T-cell (primary cell): Measurements from ENCODE around the gene STEAP3. TPM values are rescaled to one million over a fixed set of nuclear protein-coding genes. Genes with fewer than 3 reads are reported as not detected.

Source experiments
- ATAC-seq, 4 experiments: fragments of 200-7000 bp in 3 of 4; fragments of 150-1000 bp in 1 of 4; cut with Tn5 transposase; replicated peaks in 1 of 4; 1 replicate in 3 of 4; 2 replicates in 1 of 4; pipeline ENCODE4 v1.10.0; 2021; ENCODE audit warnings: moderate library complexity in 3 of 4, mild to moderate bottlenecking in 2 of 4, moderate number of reproducible peaks in 1 of 4
- CTCF ChIA-PET, 2 donors: fragments of 300-600 bp; sonication (Branson Sonifier 250); formaldehyde crosslinking; loops; one replicate each; lab custom pipeline; 2022; ENCODE audit warnings: antibody characterized with exemption in 2 of 2; lab: Charles Lee
- POLR2A ChIA-PET, 2 donors: fragments of 300-600 bp; sonication (Branson Sonifier 250); formaldehyde crosslinking; loops; one replicate each; lab custom pipeline; 2022; ENCODE audit warnings: antibody characterized with exemption in 2 of 2; lab: Charles Lee
- DNase-seq, 35 experiments: peaks; one replicate each; pipeline versions ENCODE4 v3.0.0 to v3.0.0-alpha.2; 2013 to 2023
- H3K27ac ChIP-seq: one replicate; pipeline ENCODE4 v1.5.1; 2013; ENCODE audit warnings: low read length
- H3K27me3 ChIP-seq, 2 experiments: replicated peaks in 1 of 2; 1 replicate in 1 of 2; 2 replicates in 1 of 2; pipeline versions ENCODE4 v1.6.1 to v1.7.0; 2013; ENCODE audit warnings: low read length in 1 of 2, mixed read lengths in 1 of 2; ENCODE audit not compliant: control insufficient read depth in 2 of 2, insufficient read depth in 2 of 2; ENCODE audit errors: extremely low read depth in 1 of 2
- H3K36me3 ChIP-seq, 2 donors: 1 replicate in 1 of 2; 2 replicates in 1 of 2; pipeline versions ENCODE4 v1.6.1 to v1.7.0; 2013; ENCODE audit warnings: low read length in 1 of 2; ENCODE audit not compliant: control insufficient read depth in 2 of 2, insufficient read depth in 1 of 2; ENCODE audit errors: extremely low read depth in 1 of 2
- H3K4me1 ChIP-seq, 2 experiments: 1 replicate in 1 of 2; 2 replicates in 1 of 2; pipeline versions ENCODE4 v1.6.1 to v1.7.0; 2013; ENCODE audit warnings: low read length in 2 of 2, mixed read lengths in 1 of 2; ENCODE audit not compliant: insufficient read depth in 2 of 2, control insufficient read depth in 1 of 2; ENCODE audit errors: extremely low read depth in 1 of 2
- H3K4me3 ChIP-seq, 2 donors: 1 replicate in 1 of 2; 2 replicates in 1 of 2; pipeline versions ENCODE4 v1.5.1 to v1.7.0; 2013; ENCODE audit warnings: mild to moderate bottlenecking in 2 of 2, low read length in 1 of 2, moderate library complexity in 1 of 2; ENCODE audit not compliant: control insufficient read depth in 1 of 2; ENCODE audit errors: extremely low read depth in 1 of 2
- H3K9me3 ChIP-seq: 2 replicates; pipeline ENCODE4 v1.7.0; 2013
- H3K27ac Mint-ChIP-seq, 2 donors: one replicate each; pipeline ENCODE4 v1.8.0; 2020 to 2021; ENCODE audit warnings: mild to moderate bottlenecking in 2 of 2, mixed read lengths in 2 of 2
- H3K27me3 Mint-ChIP-seq, 2 donors: one replicate each; pipeline ENCODE4 v1.8.0; 2021 to 2022; ENCODE audit warnings: mixed read lengths in 2 of 2
- H3K36me3 Mint-ChIP-seq: one replicate; pipeline ENCODE4 v1.8.0; 2021; ENCODE audit warnings: mixed read lengths
- H3K4me1 Mint-ChIP-seq, 3 donors: one replicate each; pipeline ENCODE4 v1.8.0; 2020 to 2022; ENCODE audit warnings: mixed read lengths in 3 of 3, mild to moderate bottlenecking in 1 of 3
- H3K4me3 Mint-ChIP-seq, 3 donors: one replicate each; pipeline ENCODE4 v1.8.0; 2020 to 2022; ENCODE audit warnings: mild to moderate bottlenecking in 3 of 3, mixed read lengths in 3 of 3, moderate library complexity in 3 of 3
- H3K9me3 Mint-ChIP-seq, 3 donors: one replicate each; pipeline ENCODE4 v1.8.0; 2020 to 2022; ENCODE audit warnings: mixed read lengths in 3 of 3
- WGBS: methylation state at CpG from one replicate; pipeline ENCODE4 v1.1.5; 2013; ENCODE audit warnings: missing lambda C conversion rate; ENCODE audit not compliant: insufficient coverage; 5-methylcytosine and 5-hydroxymethylcytosine counted together
- total RNA-seq, 35 experiments: library from RNA in 6 of 35; stranded (reverse) in 6 of 35; fragments of 120-200 nt in 1 of 35; gene quantifications; one replicate each; pipeline versions ENCODE4 v1.2.1 to v1.2.4 and lab custom pipeline; 2013 to 2026

STEAP3 gene
- total RNA-seq, 5 donors from 2014 or later (not counting 1 experiment from before 2014, with no cell fraction given), result 0.20 to 0.46 (median 0.23) TPM

DNA sequence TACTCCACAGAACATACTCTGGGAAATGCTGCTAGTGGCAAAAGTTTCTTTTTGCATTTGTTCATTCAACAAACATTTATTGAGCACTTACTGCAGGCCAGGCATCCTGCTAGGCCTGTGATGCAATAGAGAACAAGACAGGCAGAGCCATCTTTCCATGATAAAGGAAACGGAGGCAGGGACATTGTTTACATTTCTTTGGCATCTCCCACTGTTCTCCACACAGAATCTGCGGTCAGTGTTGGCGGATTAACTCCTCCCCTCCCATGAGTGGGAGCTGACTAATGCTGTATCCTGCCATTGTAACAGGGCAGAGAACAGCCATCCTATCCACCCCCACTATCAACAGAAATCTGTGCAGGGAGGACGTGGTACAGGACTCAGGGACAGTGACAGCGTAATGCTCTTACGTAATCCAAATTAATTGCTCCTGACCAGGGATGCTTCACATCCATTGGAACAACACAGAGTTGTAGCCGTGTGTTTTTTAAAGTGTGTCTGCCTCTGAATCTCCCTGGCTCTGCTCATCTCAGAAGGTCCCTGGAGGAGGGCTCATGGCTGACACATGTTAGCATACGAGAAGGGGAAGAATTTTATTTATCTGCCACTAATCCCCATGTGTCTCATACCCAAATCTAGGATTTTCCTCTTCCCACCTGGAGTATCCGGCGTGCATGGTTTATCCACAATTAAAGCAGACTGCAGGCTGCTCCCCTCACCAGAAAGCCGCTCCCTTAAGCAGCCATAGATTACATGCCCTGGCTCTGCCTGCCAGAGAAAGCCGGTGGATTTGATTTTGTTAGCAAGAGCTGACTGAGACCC, 32.3 kb downstream of the STEAP3 start:
- Mint-ChIP-seq H3K4me3 (no peak overlapping the region), H3K4me1 (no peaks in the 10 kb centered on the region), H3K9me3 (no peaks in the 10 kb centered on the region), H3K27me3 (no peaks in the 10 kb centered on the region), H3K27ac (no peak overlapping the region), H3K36me3 (no peaks in the 10 kb centered on the region)
- CTCF ChIA-PET, result no interaction called here
- POLR2A ChIA-PET, result no interaction called here
- Histone ChIP-seq H3K27me3 (peaks cover 0 to 7% of the 10 kb centered on the region in 2 experiments), H3K4me3 (no peak overlapping the region), H3K9me3 (no peaks in the 10 kb centered on the region), H3K36me3 (no peaks in the 10 kb centered on the region), H3K4me1 (no peaks in the 10 kb centered on the region), H3K27ac (no peak overlapping the region)
- ATAC-seq, result no peak
- WGBS, result 86% methylated on average over 2 of the region's 12 CpGs
- DNase-seq, result no peak

DNA sequence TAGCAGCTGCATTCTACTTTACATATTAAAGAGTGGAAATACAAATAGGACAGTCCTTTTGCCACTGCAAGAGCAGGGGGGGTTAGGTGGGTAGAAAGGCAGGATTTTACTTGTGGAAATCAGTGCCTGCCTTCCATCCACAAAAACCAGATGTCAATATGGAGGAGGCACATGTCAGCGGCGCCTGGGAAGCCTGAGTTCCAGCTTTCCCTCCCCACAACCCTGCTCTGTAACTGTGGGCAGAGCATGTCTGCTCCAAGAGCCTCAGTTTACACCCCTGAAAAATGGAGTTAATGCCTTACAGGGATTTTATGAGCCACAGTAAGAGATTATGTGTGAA, 32.9 kb downstream of the STEAP3 start:
- ATAC-seq (no peak), DNase-seq (no peak)
- H3K9me3 Mint-ChIP-seq, result no peaks in the 10 kb centered on the region
- WGBS, result no CpG with 5 or more reads among the region's 2 CpGs
- H3K4me3 Mint-ChIP-seq, result no peak overlapping the region
- H3K9me3 ChIP-seq, result no peaks in the 10 kb centered on the region
- H3K27ac Mint-ChIP-seq, result no peak overlapping the region
- H3K36me3 ChIP-seq, result no peaks in the 10 kb centered on the region
- H3K4me3 ChIP-seq, result no peak overlapping the region
- H3K27me3 ChIP-seq, result peaks cover 0 to 6% of the 10 kb centered on the region in 2 experiments
- no peak overlapping the region for H3K27ac ChIP-seq
- H3K4me1 ChIP-seq, result no peaks in the 10 kb centered on the region
- no peaks in the 10 kb centered on the region for H3K27me3 Mint-ChIP-seq
- CTCF ChIA-PET, result no interaction called here
- POLR2A ChIA-PET, result no interaction called here
- H3K36me3 Mint-ChIP-seq, result no peaks in the 10 kb centered on the region
- no peaks in the 10 kb centered on the region for H3K4me1 Mint-ChIP-seq

DNA sequence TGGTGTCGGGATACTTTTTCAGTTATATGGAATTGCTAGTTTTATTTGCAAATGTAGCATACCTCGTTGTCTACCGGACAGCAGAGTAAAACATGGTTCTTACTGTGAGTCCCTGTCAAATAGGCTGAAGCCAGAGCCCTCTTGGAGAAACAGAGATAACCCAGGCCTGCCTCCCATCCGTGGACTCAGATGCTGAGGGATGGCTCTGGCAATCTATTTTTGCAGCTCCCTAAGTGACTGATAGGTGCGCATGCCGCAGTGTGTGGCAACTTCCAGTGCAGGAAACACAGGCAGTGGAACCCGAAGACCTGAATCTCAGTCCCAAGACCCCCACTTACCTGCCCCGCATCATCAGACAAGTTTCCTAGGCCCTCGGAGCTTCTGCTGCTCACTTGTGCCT, 33.6 kb downstream of the STEAP3 start:
- H3K36me3 ChIP-seq, result no peaks in the 10 kb centered on the region
- H3K27ac ChIP-seq, result no peak overlapping the region
- Mint-ChIP-seq H3K4me3 (no peak overlapping the region), H3K27ac (no peak overlapping the region), H3K36me3 (no peaks in the 10 kb centered on the region), H3K9me3 (no peaks in the 10 kb centered on the region), H3K27me3 (no peaks in the 10 kb centered on the region), H3K4me1 (no peaks in the 10 kb centered on the region)
- no peaks in the 10 kb centered on the region for H3K4me1 ChIP-seq
- ATAC-seq (no peak), DNase-seq (no peak)
- ChIA-PET CTCF (no interaction called here), POLR2A (no interaction called here)
- no peaks in the 10 kb centered on the region for H3K9me3 ChIP-seq
- peaks cover 0 to 6% of the 10 kb centered on the region in 2 experiments for H3K27me3 ChIP-seq
- WGBS, result 92% methylated on average over 9 of the region's 9 CpGs
- H3K4me3 ChIP-seq, result no peak overlapping the region

DNA sequence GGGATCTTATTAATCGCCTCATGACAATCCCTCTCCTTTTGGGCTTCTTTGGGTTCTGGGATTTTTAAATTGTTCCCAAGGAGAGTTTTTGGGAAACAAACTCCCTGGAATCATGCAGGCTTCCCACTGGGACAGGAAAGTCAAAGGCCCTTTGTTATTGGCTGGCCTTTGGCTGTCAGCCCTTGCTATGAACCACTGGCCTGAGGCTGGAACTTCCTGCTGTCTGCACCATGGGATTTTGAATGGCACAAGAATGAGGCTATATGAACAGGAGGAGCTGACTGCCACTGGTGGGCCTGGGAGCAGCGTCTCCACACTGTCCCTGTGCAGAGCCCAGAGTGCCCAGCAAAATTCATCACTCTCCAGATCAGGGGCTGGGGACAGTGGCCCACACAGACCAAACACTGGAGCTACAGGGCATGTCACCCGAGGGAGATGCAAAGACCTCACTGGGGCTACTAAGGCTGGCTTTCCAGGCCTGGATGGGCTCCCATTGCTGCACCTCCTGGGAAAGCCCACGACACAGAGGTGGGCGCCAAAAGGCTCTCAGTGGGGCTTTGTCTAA, 35.7 kb downstream of the STEAP3 start:
- ChIA-PET CTCF (no interaction called here), POLR2A (no interaction called here)
- Histone ChIP-seq H3K9me3 (no peaks in the 10 kb centered on the region), H3K36me3 (no peaks in the 10 kb centered on the region), H3K27ac (no peak overlapping the region), H3K27me3 (peaks cover 0 to 12% of the 10 kb centered on the region in 2 experiments), H3K4me1 (no peaks in the 10 kb centered on the region), H3K4me3 (no peak overlapping the region)
- 71% methylated on average over 5 of the region's 5 CpGs for WGBS
- Mint-ChIP-seq H3K27me3 (peaks cover 0 to 2% of the 10 kb centered on the region in 2 donors), H3K4me3 (no peak overlapping the region), H3K9me3 (no peaks in the 10 kb centered on the region), H3K27ac (no peak overlapping the region), H3K36me3 (no peaks in the 10 kb centered on the region), H3K4me1 (no peaks in the 10 kb centered on the region)
- ATAC-seq, result no peak
- no peak for DNase-seq

DNA sequence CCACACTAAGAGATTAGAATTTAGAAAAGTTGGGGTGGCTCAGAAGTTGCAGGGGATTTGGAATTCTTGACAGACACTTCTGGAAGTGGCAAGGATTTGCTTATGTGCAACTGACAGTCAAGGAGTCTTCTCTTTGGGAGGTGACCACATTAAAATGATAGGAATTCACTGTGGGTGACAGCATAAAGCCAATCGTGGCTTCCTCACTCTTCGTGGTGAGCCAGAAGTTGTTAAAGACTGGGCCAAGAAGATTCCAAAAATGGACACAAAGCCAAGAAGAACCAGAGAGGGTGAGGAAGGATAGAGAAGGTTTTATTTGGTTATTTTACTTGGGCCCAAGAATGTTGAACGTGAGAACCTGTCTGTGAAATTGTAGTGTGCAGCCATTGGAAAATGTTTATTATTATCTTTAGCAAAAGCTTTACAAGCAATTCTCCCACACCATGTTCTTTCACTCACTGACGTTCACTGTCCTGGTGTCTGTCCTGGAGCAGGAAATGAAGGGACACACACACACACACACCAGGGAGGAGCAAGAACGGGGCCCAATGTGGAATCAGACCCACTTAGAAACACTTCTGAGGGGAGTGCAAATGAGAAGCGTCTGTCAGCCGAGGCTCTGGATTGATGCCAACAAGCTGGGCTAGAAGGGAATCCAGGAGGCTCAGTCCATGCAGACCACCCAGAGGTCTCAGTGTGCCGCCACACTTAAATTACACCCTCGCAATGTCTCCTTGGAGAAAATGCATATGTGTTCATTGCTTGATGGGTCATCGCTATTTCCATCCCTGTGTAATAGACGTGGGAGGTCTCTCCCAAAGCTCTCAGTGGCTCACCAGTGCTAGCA, 37.2 kb downstream of the STEAP3 start:
- H3K4me1 ChIP-seq, result no peaks in the 10 kb centered on the region
- no peaks in the 10 kb centered on the region for H3K36me3 ChIP-seq
- Mint-ChIP-seq H3K27ac (no peak overlapping the region), H3K4me1 (no peaks in the 10 kb centered on the region), H3K9me3 (no peaks in the 10 kb centered on the region), H3K27me3 (peaks cover 0 to 11% of the 10 kb centered on the region in 2 donors), H3K4me3 (no peak overlapping the region), H3K36me3 (no peaks in the 10 kb centered on the region)
- no peak overlapping the region for H3K27ac ChIP-seq
- ChIA-PET POLR2A (interaction anchor here in 1 of 2 donors (0.7 kb wide), 1 partner anchor 1742 kb away, joined by 3 read pairs; no protein-coding TSS in a partner anchor), CTCF (no interaction called here)
- H3K27me3 ChIP-seq, result peaks cover 0 to 24% of the 10 kb centered on the region in 2 experiments
- ATAC-seq, result no peak
- H3K9me3 ChIP-seq, result no peaks in the 10 kb centered on the region
- no peak overlapping the region for H3K4me3 ChIP-seq
- WGBS, result 84% methylated on average over 4 of the region's 11 CpGs
- DNase-seq, result no peak

DNA sequence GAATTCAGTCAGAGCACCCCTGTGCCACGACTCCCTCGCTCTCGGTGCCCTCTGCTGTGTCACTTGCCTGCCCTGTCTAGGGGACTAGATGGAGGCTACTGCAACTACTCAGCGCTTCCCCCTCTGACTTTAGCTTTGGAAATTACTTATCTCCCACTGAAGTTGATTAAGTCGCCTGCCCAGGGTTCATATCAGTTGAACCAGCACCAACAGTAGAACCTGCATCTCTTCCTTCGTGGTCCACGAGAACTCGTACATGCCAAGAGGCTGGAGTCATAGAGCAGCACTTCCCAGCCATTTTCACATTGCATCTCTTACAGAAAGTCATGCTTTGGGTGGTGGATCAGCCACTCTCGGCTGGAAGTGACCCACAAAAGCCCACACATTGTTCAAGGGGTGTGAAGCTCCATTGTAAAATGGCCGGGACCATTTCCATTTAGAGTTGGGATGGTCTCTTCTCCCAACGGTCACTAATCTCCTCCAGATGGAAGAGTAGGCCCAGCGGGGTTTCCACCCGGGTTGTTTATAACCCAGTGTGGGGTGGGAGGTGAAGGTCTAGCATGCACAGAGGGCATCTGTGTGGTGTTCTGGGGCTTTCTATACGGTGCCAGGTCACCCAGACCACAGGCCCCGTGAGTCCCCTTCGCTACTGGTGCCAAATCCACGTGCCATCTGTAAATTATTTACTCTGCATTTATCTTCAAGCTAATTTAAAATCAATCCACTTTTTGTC, 38.0 kb downstream of the STEAP3 start:
- 93% methylated on average over 8 of the region's 17 CpGs for WGBS

More for the DNA sequence above, 38.0 kb downstream of the STEAP3 start:
- no peaks in the 10 kb centered on the region for H3K4me1 Mint-ChIP-seq
- Histone ChIP-seq H3K4me1 (no peaks in the 10 kb centered on the region), H3K27ac (no peak overlapping the region), H3K36me3 (no peaks in the 10 kb centered on the region), H3K4me3 (no peak overlapping the region), H3K27me3 (peaks cover 0 to 29% of the 10 kb centered on the region in 2 experiments), H3K9me3 (no peaks in the 10 kb centered on the region)
- ChIA-PET CTCF (no interaction called here), POLR2A (interaction anchor here in 1 of 2 donors (0.7 kb wide), 1 partner anchor 1743 kb away, joined by 3 read pairs; no protein-coding TSS in a partner anchor)
- no peaks in the 10 kb centered on the region for H3K36me3 Mint-ChIP-seq
- DNase-seq (no peak), ATAC-seq (no peak)
- no peak overlapping the region for H3K4me3 Mint-ChIP-seq
- no peaks in the 10 kb centered on the region for H3K9me3 Mint-ChIP-seq
- H3K27ac Mint-ChIP-seq, result no peak overlapping the region
- H3K27me3 Mint-ChIP-seq, result peaks cover 0 to 14% of the 10 kb centered on the region in 2 donors
